Measurements from ENCODE around the gene ABHD12.

ABHD12 gene

GRCh38 chr20:25390538-25391528 is at the start of gene ABHD12:
Gene ABHD12, minus strand, starts transcription at chr20:25390835. Its CDS starts 132 bp downstream, at chr20:25390703.
- Histone ChIP-seq H3K27ac (ENCODE audit: low read length) (no peak within 1 kb of the TSS), H3K4me3 (ENCODE audit: low read length) (peak within 1 kb of the TSS; percentile 97), H3K4me1 (ENCODE audit: control insufficient read depth, insufficient read depth, low read length) (no peaks in the 10 kb centered on the region), H3K36me3 (ENCODE audit: control insufficient read depth, insufficient read depth, low read length) (no peaks in the 10 kb centered on the region), H3K9me3 (ENCODE audit: control insufficient read depth, insufficient read depth, low read length) (no peaks in the 10 kb centered on the region), H3K27me3 (ENCODE audit: control insufficient read depth, insufficient read depth, low read length) (no peaks in the 10 kb centered on the region)
- WGBS (ENCODE audit: insufficient coverage, insufficient read length), result no CpG with 5 or more reads among the region's 91 CpGs
- DNase-seq (ENCODE audit: low read depth, low spot score), result peak; percentile 82

GRCh38 chr20:25439328-25439727 is 48.7 kb upstream of the ABHD12 start:
- Histone ChIP-seq H3K36me3 (ENCODE audit: control insufficient read depth, insufficient read depth, low read length) (peaks cover 2% of the 10 kb centered on the region; the same call in 1 of the 2 replicates), H3K9me3 (ENCODE audit: control insufficient read depth, insufficient read depth, low read length) (no peaks in the 10 kb centered on the region), H3K4me3 (ENCODE audit: low read length) (no peak overlapping the region), H3K27me3 (ENCODE audit: control insufficient read depth, insufficient read depth, low read length) (no peaks in the 10 kb centered on the region), H3K4me1 (ENCODE audit: control insufficient read depth, insufficient read depth, low read length) (peaks cover 2% of the 10 kb centered on the region; the same call in 1 of the 2 replicates), H3K27ac (ENCODE audit: low read length) (no peak overlapping the region)
- DNase-seq (ENCODE audit: low read depth, low spot score), result no peak
- WGBS (ENCODE audit: insufficient coverage, insufficient read length), result no CpG with 5 or more reads among the region's 3 CpGs

GRCh38 chr20:25437153-25437581 is 46.5 kb upstream of the ABHD12 start:
- 0 out of 2 replicates have a peak, but pooled peaks cover 2% of the 10 kb centered on the region for H3K36me3 ChIP-seq (ENCODE audit: control insufficient read depth, insufficient read depth, low read length)
- H3K4me3 ChIP-seq (ENCODE audit: low read length), result no peak overlapping the region
- H3K9me3 ChIP-seq (ENCODE audit: control insufficient read depth, insufficient read depth, low read length), result no peaks in the 10 kb centered on the region
- no CpG with 5 or more reads among the region's 4 CpGs for WGBS (ENCODE audit: insufficient coverage, insufficient read length)
- H3K4me1 ChIP-seq (ENCODE audit: control insufficient read depth, insufficient read depth, low read length), result peaks cover 2% of the 10 kb centered on the region; the same call in 1 of the 2 replicates
- no peak overlapping the region for H3K27ac ChIP-seq (ENCODE audit: low read length)
- no peaks in the 10 kb centered on the region for H3K27me3 ChIP-seq (ENCODE audit: control insufficient read depth, insufficient read depth, low read length)
- DNase-seq (ENCODE audit: low read depth, low spot score), result peak; percentile 16

GRCh38 chr20:25424536-25424935 is 33.9 kb upstream of the ABHD12 start:
- WGBS (ENCODE audit: insufficient coverage, insufficient read length), result no CpG with 5 or more reads among the region's 3 CpGs
- peaks cover 6% of the 10 kb centered on the region; the same call in 1 of the 2 replicates for H3K36me3 ChIP-seq (ENCODE audit: control insufficient read depth, insufficient read depth, low read length)

GRCh38 chr20:25422032-25422431 is 31.4 kb upstream of the ABHD12 start:
- no peak for DNase-seq (ENCODE audit: low read depth, low spot score)
- Histone ChIP-seq H3K27me3 (ENCODE audit: control insufficient read depth, insufficient read depth, low read length) (no peaks in the 10 kb centered on the region), H3K9me3 (ENCODE audit: control insufficient read depth, insufficient read depth, low read length) (no peaks in the 10 kb centered on the region), H3K4me3 (ENCODE audit: low read length) (no peak overlapping the region), H3K36me3 (ENCODE audit: control insufficient read depth, insufficient read depth, low read length) (peaks cover 14% of the 10 kb centered on the region), H3K27ac (ENCODE audit: low read length) (no peak overlapping the region), H3K4me1 (ENCODE audit: control insufficient read depth, insufficient read depth, low read length) (no peaks in the 10 kb centered on the region)
- no CpG with 5 or more reads among the region's 4 CpGs for WGBS (ENCODE audit: insufficient coverage, insufficient read length)

More at GRCh38 chr20:25424536-25424935, 33.9 kb upstream of the ABHD12 start:
- no peak for DNase-seq (ENCODE audit: low read depth, low spot score)
- H3K27me3 ChIP-seq (ENCODE audit: control insufficient read depth, insufficient read depth, low read length), result no peaks in the 10 kb centered on the region
- no peaks in the 10 kb centered on the region for H3K9me3 ChIP-seq (ENCODE audit: control insufficient read depth, insufficient read depth, low read length)
- H3K4me1 ChIP-seq (ENCODE audit: control insufficient read depth, insufficient read depth, low read length), result no peaks in the 10 kb centered on the region
- no peak overlapping the region for H3K27ac ChIP-seq (ENCODE audit: low read length)
- no peak overlapping the region for H3K4me3 ChIP-seq (ENCODE audit: low read length)

GRCh38 chr20:25421102-25421501 is 30.5 kb upstream of the ABHD12 start:
- Histone ChIP-seq H3K4me3 (ENCODE audit: low read length) (no peak overlapping the region), H3K27me3 (ENCODE audit: control insufficient read depth, insufficient read depth, low read length) (no peaks in the 10 kb centered on the region), H3K4me1 (ENCODE audit: control insufficient read depth, insufficient read depth, low read length) (no peaks in the 10 kb centered on the region), H3K36me3 (ENCODE audit: control insufficient read depth, insufficient read depth, low read length) (peaks cover 12% of the 10 kb centered on the region), H3K9me3 (ENCODE audit: control insufficient read depth, insufficient read depth, low read length) (no peaks in the 10 kb centered on the region), H3K27ac (ENCODE audit: low read length) (no peak overlapping the region)
- DNase-seq (ENCODE audit: low read depth, low spot score), result no peak

GRCh38 chr20:25418776-25419175 is 28.1 kb upstream of the ABHD12 start:
- Histone ChIP-seq H3K27ac (ENCODE audit: low read length) (no peak overlapping the region), H3K4me1 (ENCODE audit: control insufficient read depth, insufficient read depth, low read length) (no peaks in the 10 kb centered on the region), H3K4me3 (ENCODE audit: low read length) (no peak overlapping the region), H3K9me3 (ENCODE audit: control insufficient read depth, insufficient read depth, low read length) (no peaks in the 10 kb centered on the region), H3K27me3 (ENCODE audit: control insufficient read depth, insufficient read depth, low read length) (no peaks in the 10 kb centered on the region), H3K36me3 (ENCODE audit: control insufficient read depth, insufficient read depth, low read length) (peaks cover 23% of the 10 kb centered on the region)
- no CpG with 5 or more reads among the region's 1 CpG for WGBS (ENCODE audit: insufficient coverage, insufficient read length)
- DNase-seq (ENCODE audit: low read depth, low spot score), result no peak

- WGBS (ENCODE audit: insufficient coverage, insufficient read length), result 100% methylated on average over 1 of the region's 5 CpGs
- DNase-seq (ENCODE audit: low read depth, low spot score), result no peak
- Histone ChIP-seq H3K27ac (ENCODE audit: low read length) (no peak overlapping the region), H3K36me3 (ENCODE audit: control insufficient read depth, insufficient read depth, low read length) (peaks cover 3% of the 10 kb centered on the region; the same call in 1 of the 2 replicates), H3K4me3 (ENCODE audit: low read length) (no peak overlapping the region; the same call in 1 of the 2 replicates), H3K27me3 (ENCODE audit: control insufficient read depth, insufficient read depth, low read length) (no peaks in the 10 kb centered on the region), H3K4me1 (ENCODE audit: control insufficient read depth, insufficient read depth, low read length) (peaks cover 3% of the 10 kb centered on the region; the same call in 1 of the 2 replicates), H3K9me3 (ENCODE audit: control insufficient read depth, insufficient read depth, low read length) (no peaks in the 10 kb centered on the region)
Measured at GRCh38 chr20:25408890-25409289, 18.3 kb upstream of the ABHD12 start.

- peak overlapping the region; percentile 79; the same call in 1 of the 2 replicates for H3K4me3 ChIP-seq (ENCODE audit: low read length)
- DNase-seq (ENCODE audit: low read depth, low spot score), result no peak
- no peak overlapping the region for H3K27ac ChIP-seq (ENCODE audit: low read length)
- WGBS (ENCODE audit: insufficient coverage, insufficient read length), result no CpG with 5 or more reads among the region's 4 CpGs
- peaks cover 3% of the 10 kb centered on the region; the same call in 1 of the 2 replicates for H3K36me3 ChIP-seq (ENCODE audit: control insufficient read depth, insufficient read depth, low read length)
- H3K27me3 ChIP-seq (ENCODE audit: control insufficient read depth, insufficient read depth, low read length), result no peaks in the 10 kb centered on the region
- peaks cover 3% of the 10 kb centered on the region; the same call in 1 of the 2 replicates for H3K4me1 ChIP-seq (ENCODE audit: control insufficient read depth, insufficient read depth, low read length)
- H3K9me3 ChIP-seq (ENCODE audit: control insufficient read depth, insufficient read depth, low read length), result no peaks in the 10 kb centered on the region
Measured at GRCh38 chr20:25408170-25408547, 17.5 kb upstream of the ABHD12 start.

GRCh38 chr20:25407311-25408169 is 16.9 kb upstream of the ABHD12 start, which contains the start of gene GINS1:
Gene GINS1, plus strand, starts transcription at chr20:25407673. Its CDS starts 148 bp downstream, at chr20:25407821.
- no peaks in the 10 kb centered on the region for H3K9me3 ChIP-seq (ENCODE audit: control insufficient read depth, insufficient read depth, low read length)
- DNase-seq (ENCODE audit: low read depth, low spot score), result peak; percentile 90
- H3K36me3 ChIP-seq (ENCODE audit: control insufficient read depth, insufficient read depth, low read length), result peaks cover 3% of the 10 kb centered on the region; the same call in 1 of the 2 replicates
- H3K4me3 ChIP-seq (ENCODE audit: low read length), result peak within 1 kb of the TSS; percentile 79
- H3K27me3 ChIP-seq (ENCODE audit: control insufficient read depth, insufficient read depth, low read length), result no peaks in the 10 kb centered on the region
- H3K4me1 ChIP-seq (ENCODE audit: control insufficient read depth, insufficient read depth, low read length), result peaks cover 3% of the 10 kb centered on the region; the same call in 1 of the 2 replicates
- no peak within 1 kb of the TSS for H3K27ac ChIP-seq (ENCODE audit: low read length)
- WGBS (ENCODE audit: insufficient coverage, insufficient read length), result no CpG with 5 or more reads among the region's 56 CpGs
